ENCODE data around the gene DCP2. TPM values are rescaled to one million over a fixed set of nuclear protein-coding genes. Genes with fewer than 3 reads are reported as not detected.

DCP2 gene
- total and polyA plus RNA-seq, 10 of the 15 experiments (the other 5 are each of a cell fraction or from before 2014, with no cell fraction given): 23.4 to 81.6 (median 47.4) TPM

- TF ChIP-seq CBFB (IDR thresholded peaks at IDR 0.05; ENCODE audit: low read depth) (peak; percentile 50; the same call in 1 of the 2 replicates), CREM (IDR thresholded peaks at IDR 0.05; ENCODE audit: low read depth) (peak; percentile 45; the same call in 1 of the 2 replicates), SIN3A (IDR thresholded peaks at IDR 0.05; ENCODE audit: low read depth, low read length) (peak; percentile 84), RUNX3 (IDR thresholded peaks at IDR 0.05; ENCODE audit: low read length) (0 out of 2 replicates have a peak, but pooled peaks have one; percentile 25), PAX8 (IDR thresholded peaks at IDR 0.05) (no peak), ZBTB4 (CRISPR knock-in tag; IDR thresholded peaks at IDR 0.05) (no peak), SMAD1 (IDR thresholded peaks at IDR 0.05; ENCODE audit: low read depth, partially characterized antibody) (no peak), SMARCA5 (IDR thresholded peaks at IDR 0.05) (peak; percentile 55; the same call in 1 of the 2 replicates), ZBTB33 (IDR thresholded peaks at IDR 0.05) (no peak), TBL1XR1 (IDR thresholded peaks at IDR 0.05; ENCODE audit: low read depth, low read length) (0 out of 2 replicates have a peak, but pooled peaks have one; percentile 7), KDM1A (IDR thresholded peaks at IDR 0.05; ENCODE audit: borderline replicate concordance) (no peak), RFX5 (IDR thresholded peaks at IDR 0.05; ENCODE audit: low read depth, low read length) (peak; percentile 96), CHD2 (IDR thresholded peaks at IDR 0.05; ENCODE audit: borderline replicate concordance, low read depth, low read length) (peak; percentile 91), GATAD2B (conservative IDR thresholded peaks at IDR 0.05; ENCODE audit: low read depth) (peak; percentile 67), RCOR1 (conservative IDR thresholded peaks at IDR 0.05; ENCODE audit: low read depth, low read length) (no peak), ESRRA (IDR thresholded peaks at IDR 0.05; ENCODE audit: low read length) (no peak), E2F8 (IDR thresholded peaks at IDR 0.05; ENCODE audit: low read depth, partially characterized antibody) (peak; percentile 51), NR2C1 (IDR thresholded peaks at IDR 0.05) (no peak), MYB (IDR thresholded peaks at IDR 0.05; ENCODE audit: borderline replicate concordance, low read depth, low read length) (no peak), ZBED1 (IDR thresholded peaks at IDR 0.05; ENCODE audit: borderline replicate concordance) (no peak)
- TF ChIP-seq, protein P1, sequence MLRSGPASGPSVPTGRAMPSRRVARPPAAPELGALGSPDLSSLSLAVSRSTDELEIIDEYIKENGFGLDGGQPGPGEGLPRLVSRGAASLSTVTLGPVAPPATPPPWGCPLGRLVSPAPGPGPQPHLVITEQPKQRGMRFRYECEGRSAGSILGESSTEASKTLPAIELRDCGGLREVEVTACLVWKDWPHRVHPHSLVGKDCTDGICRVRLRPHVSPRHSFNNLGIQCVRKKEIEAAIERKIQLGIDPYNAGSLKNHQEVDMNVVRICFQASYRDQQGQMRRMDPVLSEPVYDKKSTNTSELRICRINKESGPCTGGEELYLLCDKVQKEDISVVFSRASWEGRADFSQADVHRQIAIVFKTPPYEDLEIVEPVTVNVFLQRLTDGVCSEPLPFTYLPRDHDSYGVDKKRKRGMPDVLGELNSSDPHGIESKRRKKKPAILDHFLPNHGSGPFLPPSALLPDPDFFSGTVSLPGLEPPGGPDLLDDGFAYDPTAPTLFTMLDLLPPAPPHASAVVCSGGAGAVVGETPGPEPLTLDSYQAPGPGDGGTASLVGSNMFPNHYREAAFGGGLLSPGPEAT (IDR thresholded peaks at IDR 0.05; ENCODE audit: low read depth): peak; percentile 58
Measured at GRCh38 chr5:112976432-112977309, at the start of gene DCP2 (continued).
